ENCODE data around the gene ERBB4.

ERBB4 gene

DNA sequence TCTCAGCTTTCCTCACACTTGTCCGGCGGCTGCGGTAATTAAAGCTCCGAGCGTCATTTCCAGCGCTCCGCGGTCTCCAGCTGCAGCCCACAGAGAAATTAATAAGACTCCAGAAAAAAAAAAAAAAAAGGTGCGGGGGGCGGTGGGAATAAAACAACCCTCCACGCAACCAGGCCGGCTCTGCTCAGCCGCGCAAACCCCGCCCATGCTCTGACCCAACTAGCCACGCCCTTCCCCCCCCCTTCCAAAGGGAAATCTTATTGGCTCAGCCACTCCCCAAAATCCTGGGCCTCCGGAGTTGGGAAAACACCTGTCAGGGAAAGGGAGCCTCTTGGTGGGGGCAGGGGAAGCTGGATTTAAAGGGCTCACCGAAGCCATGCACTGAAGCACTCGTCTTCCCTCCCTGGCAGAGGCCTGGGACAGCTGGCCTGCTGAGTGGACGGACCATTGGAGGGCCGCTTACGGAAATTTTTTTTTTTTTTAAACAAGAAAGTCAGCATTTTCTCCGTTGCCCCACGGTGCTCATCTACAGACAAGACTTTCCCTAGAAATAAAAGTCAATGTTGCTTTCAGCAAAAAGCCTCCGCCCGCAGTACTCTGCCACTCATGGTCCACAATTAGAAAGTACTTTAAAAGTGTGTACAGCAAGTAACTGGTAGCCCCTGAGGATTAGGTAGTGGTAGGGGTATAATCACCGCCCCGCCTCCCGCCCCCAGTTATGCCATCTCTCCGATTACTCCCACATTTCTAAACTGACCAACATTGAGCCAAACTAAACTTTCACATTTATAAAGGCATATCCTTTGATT is 674 bp upstream of the ERBB4 start:
- no peak overlapping the region for H3K27ac ChIP-seq (ENCODE audit: low read depth, low read length)
- no peaks in the 10 kb centered on the region for H3K36me3 ChIP-seq (ENCODE audit: control insufficient read depth, insufficient read depth, low read length)
- peak overlapping the region; percentile 63 for H3K4me3 ChIP-seq (ENCODE audit: low read depth, low read length)
- H3K27me3 ChIP-seq (ENCODE audit: control insufficient read depth, insufficient read depth, low read length) = peaks cover 67% of the 10 kb centered on the region
- H3K9ac ChIP-seq (ENCODE audit: low read depth, low read length) = no peak overlapping the region
- H3K4me1 ChIP-seq (ENCODE audit: control insufficient read depth, insufficient read depth, low read length) = peaks cover 16% of the 10 kb centered on the region; the same call in 1 of the 2 replicates
- no peaks in the 10 kb centered on the region for H3K9me3 ChIP-seq (ENCODE audit: control insufficient read depth, insufficient read depth, low read length)

DNA sequence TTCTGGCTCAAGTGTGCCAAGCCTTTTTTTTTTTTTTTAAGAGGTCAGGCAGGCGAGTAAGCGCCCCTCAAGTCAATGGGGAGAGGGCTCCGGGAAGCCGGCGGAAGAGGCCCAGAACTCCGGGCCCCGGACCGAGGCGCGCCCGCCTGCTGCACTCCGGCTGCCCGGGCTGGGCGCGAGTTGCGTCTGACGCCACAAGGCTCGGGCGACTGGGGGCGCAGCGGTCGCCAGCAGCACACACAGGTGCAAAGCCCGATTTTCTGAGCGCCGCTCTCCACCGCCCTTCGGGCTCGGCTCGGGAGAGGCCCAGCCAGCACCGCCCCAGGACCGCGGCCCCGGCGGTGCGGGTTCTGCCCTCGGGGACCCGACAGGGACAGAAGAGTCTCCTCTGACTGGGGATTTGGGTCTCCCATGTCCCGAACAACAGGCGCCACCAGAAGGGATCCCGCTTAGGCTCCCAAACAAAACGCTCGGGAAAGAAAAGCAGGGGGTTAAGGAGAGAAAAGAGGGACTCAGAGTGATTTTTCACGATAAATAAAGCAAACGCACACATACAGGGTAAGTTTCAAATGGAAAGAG is 787 bp downstream of the ERBB4 start:
- Histone ChIP-seq H3K27ac (ENCODE audit: low read depth, low read length) (no peak overlapping the region), H3K36me3 (ENCODE audit: control insufficient read depth, insufficient read depth, low read length) (no peaks in the 10 kb centered on the region), H3K9ac (ENCODE audit: low read depth, low read length) (no peak overlapping the region), H3K4me3 (ENCODE audit: low read depth, low read length) (peak overlapping the region; percentile 63), H3K4me1 (ENCODE audit: control insufficient read depth, insufficient read depth, low read length) (peaks cover 16% of the 10 kb centered on the region; the same call in 1 of the 2 replicates), H3K27me3 (ENCODE audit: control insufficient read depth, insufficient read depth, low read length) (peaks cover 77% of the 10 kb centered on the region), H3K9me3 (ENCODE audit: control insufficient read depth, insufficient read depth, low read length) (no peaks in the 10 kb centered on the region)

DNA sequence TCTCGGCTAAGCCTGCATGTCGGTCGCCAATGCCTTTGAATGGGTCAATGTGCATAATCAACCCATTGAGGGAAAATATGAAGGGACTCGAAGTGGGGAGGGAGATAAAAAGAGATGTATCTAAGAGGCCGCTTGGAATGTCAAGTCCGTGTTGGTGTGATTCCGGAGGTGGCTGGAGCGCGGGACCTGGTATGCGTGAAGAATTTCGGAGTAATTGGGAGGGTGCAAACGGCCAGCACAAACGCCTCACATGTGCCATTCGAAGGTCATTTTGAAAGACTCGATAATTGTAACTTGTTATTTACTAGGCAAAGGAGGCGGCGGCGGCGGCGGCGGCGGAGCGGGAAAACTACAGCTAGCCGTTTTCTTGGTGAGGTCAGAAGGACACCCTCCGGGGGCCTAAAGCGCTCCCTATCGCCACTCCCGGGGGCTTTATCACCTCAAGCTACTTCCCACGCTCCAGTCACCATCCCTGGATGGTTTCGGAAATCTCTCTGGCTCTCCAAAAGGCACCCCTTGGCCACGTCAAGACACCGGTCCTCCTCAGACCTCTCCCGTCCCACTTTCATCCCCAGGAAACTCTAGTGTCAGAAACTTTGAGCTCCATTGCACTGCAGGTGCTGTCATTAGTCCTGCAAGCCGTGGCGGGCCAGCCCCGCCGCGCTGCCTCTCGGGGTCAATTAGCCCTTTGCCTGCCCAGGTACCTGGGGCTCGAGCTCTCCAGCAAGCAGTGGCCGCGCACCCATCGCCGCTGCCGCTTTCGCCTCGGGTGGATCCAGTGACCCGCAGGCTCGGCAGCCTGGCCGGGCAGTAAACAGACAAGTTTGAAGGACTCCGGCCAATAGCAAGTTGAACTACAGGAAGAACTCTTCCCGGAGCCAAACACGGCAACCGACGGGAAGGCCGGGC is 1.5 kb downstream of the ERBB4 start:
- H3K9me3 ChIP-seq (ENCODE audit: control insufficient read depth, insufficient read depth, low read length) = no peaks in the 10 kb centered on the region
- peaks cover 16% of the 10 kb centered on the region; the same call in 1 of the 2 replicates for H3K4me1 ChIP-seq (ENCODE audit: control insufficient read depth, insufficient read depth, low read length)
- no peaks in the 10 kb centered on the region for H3K36me3 ChIP-seq (ENCODE audit: control insufficient read depth, insufficient read depth, low read length)
- H3K9ac ChIP-seq (ENCODE audit: low read depth, low read length) = no peak overlapping the region
- H3K27ac ChIP-seq (ENCODE audit: low read depth, low read length) = no peak overlapping the region
- peaks cover 77% of the 10 kb centered on the region for H3K27me3 ChIP-seq (ENCODE audit: control insufficient read depth, insufficient read depth, low read length)
- H3K4me3 ChIP-seq (ENCODE audit: low read depth, low read length) = peak overlapping the region; percentile 63

DNA sequence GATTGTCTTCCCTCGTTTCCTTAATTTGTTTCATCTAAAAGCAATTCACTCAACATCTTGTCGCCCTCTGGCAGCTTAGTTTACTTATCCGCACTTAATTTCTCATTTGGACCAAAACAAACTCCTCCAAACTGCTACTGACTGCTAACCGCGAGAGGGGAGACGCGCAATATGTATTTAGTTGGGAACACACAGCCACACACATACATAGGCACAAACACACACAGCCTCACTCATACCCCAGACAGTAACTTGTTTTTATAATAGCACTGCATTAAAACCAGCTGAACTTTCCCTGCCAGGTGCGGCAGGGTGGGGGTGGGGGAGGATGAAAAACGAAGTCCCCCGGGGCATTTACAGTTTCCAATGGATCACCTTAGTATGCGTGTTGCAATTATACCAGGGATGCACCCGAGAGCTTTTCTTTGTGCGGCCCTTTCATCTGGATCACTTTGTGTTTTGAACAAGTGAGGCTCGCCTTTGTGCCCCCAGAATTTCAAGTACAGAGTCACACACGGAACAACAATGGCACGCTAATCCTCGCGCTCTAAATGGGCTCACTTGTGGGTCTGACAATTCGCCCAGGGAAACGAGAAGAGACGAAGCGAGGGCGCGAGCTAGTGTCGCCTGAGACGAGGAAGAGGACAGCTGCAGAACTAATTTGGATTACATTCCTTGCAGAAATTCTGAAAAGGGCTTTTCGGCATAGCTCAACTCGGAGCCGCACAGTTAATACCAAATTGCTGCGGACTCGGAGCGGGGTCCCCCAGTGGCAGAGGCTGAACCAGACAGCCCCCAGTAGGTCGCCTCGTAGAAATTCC is 2.4 kb downstream of the ERBB4 start:
- Histone ChIP-seq H3K4me3 (ENCODE audit: low read depth, low read length) (peak overlapping the region; percentile 63), H3K9me3 (ENCODE audit: control insufficient read depth, insufficient read depth, low read length) (no peaks in the 10 kb centered on the region), H3K27me3 (ENCODE audit: control insufficient read depth, insufficient read depth, low read length) (peaks cover 77% of the 10 kb centered on the region), H3K27ac (ENCODE audit: low read depth, low read length) (no peak overlapping the region), H3K36me3 (ENCODE audit: control insufficient read depth, insufficient read depth, low read length) (no peaks in the 10 kb centered on the region), H3K4me1 (ENCODE audit: control insufficient read depth, insufficient read depth, low read length) (peaks cover 16% of the 10 kb centered on the region; the same call in 1 of the 2 replicates), H3K9ac (ENCODE audit: low read depth, low read length) (no peak overlapping the region)

DNA sequence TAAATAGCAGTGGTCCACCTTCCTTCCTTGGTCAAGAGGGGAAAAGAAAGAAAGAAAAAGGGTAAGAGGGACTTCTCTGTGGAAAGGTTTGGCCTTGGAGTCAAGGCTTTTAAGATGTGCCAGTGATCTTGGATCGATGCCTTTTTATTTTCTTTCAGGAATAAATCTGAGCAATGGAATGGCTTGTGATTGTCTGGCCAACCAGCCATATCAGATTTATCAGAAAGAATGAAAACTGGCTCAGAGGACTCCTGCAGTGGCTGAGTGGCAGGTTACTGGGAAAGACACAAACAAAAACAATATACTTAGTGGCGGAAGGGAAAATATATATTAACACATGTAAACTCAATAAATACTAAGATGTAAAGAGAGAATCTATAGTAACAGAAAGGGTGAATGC is 4.3 kb downstream of the ERBB4 start:
- Histone ChIP-seq H3K9me3 (ENCODE audit: control insufficient read depth, insufficient read depth, low read length) (no peaks in the 10 kb centered on the region), H3K27me3 (ENCODE audit: control insufficient read depth, insufficient read depth, low read length) (peaks cover 60% of the 10 kb centered on the region), H3K27ac (ENCODE audit: low read depth, low read length) (no peak overlapping the region), H3K4me3 (ENCODE audit: low read depth, low read length) (no peak overlapping the region), H3K9ac (ENCODE audit: low read depth, low read length) (no peak overlapping the region), H3K36me3 (ENCODE audit: control insufficient read depth, insufficient read depth, low read length) (no peaks in the 10 kb centered on the region), H3K4me1 (ENCODE audit: control insufficient read depth, insufficient read depth, low read length) (peaks cover 16% of the 10 kb centered on the region; the same call in 1 of the 2 replicates)

DNA sequence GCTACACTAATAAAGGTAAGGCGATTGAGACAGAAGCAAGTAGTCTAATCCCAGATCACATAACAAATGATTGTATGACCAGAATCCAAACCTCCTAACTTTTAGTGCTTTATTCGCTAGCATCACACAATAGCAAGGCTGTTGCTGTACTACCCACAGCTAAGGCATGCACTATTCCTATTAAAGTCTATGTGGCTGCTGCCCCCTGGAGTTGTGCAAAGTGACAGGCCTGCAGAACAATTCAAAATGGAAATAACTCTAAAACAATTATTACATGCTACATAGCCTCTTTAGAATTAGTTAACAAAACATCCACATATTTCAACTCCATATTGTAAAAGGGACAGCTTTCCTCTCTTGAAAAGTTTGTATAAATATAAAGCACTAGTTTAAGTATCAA is 6.0 kb downstream of the ERBB4 start:
- H3K9me3 ChIP-seq (ENCODE audit: control insufficient read depth, insufficient read depth, low read length) = no peaks in the 10 kb centered on the region
- H3K27ac ChIP-seq (ENCODE audit: low read depth, low read length) = no peak overlapping the region
- H3K4me1 ChIP-seq (ENCODE audit: control insufficient read depth, insufficient read depth, low read length) = peaks cover 12% of the 10 kb centered on the region; the same call in 1 of the 2 replicates
- H3K36me3 ChIP-seq (ENCODE audit: control insufficient read depth, insufficient read depth, low read length) = no peaks in the 10 kb centered on the region
- no peak overlapping the region for H3K4me3 ChIP-seq (ENCODE audit: low read depth, low read length)
- H3K9ac ChIP-seq (ENCODE audit: low read depth, low read length) = no peak overlapping the region
- peaks cover 43% of the 10 kb centered on the region for H3K27me3 ChIP-seq (ENCODE audit: control insufficient read depth, insufficient read depth, low read length)

DNA sequence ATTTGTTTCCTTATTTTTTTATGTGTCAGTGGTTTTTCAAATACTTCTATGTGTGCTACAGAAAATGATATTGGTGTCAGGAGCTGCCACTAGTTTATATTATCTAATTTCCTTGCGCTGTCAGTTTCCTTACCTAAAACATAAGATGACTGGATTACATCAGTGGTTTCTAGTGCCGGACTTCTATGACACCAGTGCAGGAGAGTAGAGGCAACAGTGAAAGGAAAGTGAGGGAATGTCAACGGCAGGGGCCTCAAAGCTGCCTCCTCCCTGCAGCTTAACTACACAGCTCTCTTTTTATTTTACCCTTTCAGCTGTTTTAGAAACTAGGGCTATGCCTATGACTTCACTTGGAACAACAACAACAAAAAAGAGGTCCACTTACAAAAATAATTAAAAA is 6.5 kb downstream of the ERBB4 start:
- peaks cover 38% of the 10 kb centered on the region for H3K27me3 ChIP-seq (ENCODE audit: control insufficient read depth, insufficient read depth, low read length)
- H3K9me3 ChIP-seq (ENCODE audit: control insufficient read depth, insufficient read depth, low read length) = no peaks in the 10 kb centered on the region
- H3K36me3 ChIP-seq (ENCODE audit: control insufficient read depth, insufficient read depth, low read length) = no peaks in the 10 kb centered on the region
- peaks cover 12% of the 10 kb centered on the region; the same call in 1 of the 2 replicates for H3K4me1 ChIP-seq (ENCODE audit: control insufficient read depth, insufficient read depth, low read length)
- no peak overlapping the region for H3K4me3 ChIP-seq (ENCODE audit: low read depth, low read length)
- H3K9ac ChIP-seq (ENCODE audit: low read depth, low read length) = no peak overlapping the region
- no peak overlapping the region for H3K27ac ChIP-seq (ENCODE audit: low read depth, low read length)

DNA sequence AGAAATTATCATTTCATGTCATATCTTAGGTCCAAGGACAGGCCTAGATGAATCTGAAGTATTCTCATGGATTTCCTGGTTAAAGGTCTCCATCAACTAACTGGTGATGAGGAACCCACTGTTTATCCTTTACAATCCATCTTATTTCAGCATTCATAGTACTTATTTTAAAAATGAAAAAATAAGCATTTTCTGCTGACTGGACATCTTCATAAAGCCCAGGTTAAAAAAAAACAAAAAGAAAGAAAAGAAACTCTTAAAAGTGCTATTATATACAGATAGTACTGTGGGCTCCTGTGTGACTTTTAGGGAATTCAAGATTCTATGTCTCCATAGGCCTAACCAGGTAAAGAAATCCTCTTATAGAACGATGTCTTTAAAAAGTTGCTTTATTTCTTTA is 7.1 kb downstream of the ERBB4 start:
- no peak overlapping the region for H3K9ac ChIP-seq (ENCODE audit: low read depth, low read length)

DNA sequence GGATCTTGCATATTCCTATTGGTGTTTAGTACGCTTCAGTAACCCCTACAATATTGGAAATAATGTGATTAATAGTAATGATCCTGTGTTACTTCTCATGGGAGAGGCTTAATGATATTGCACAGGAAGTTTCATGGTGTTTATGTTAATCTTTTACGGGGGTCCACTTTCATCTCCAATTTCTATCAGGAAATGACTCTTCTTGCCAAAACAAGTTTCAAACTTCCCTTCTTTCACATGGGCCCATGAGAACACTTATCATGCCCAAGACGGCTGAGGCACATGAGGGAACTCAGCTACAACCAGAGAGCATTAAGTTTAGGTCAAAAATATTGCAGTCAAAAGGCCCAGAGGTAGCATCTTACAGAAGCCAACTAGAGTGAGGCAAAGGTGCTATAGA is 7.6 kb downstream of the ERBB4 start:
- Histone ChIP-seq H3K9ac (ENCODE audit: low read depth, low read length) (no peak overlapping the region), H3K36me3 (ENCODE audit: control insufficient read depth, insufficient read depth, low read length) (no peaks in the 10 kb centered on the region), H3K27ac (ENCODE audit: low read depth, low read length) (no peak overlapping the region), H3K27me3 (ENCODE audit: control insufficient read depth, insufficient read depth, low read length) (peaks cover 27% of the 10 kb centered on the region), H3K4me1 (ENCODE audit: control insufficient read depth, insufficient read depth, low read length) (peaks cover 8% of the 10 kb centered on the region; the same call in 1 of the 2 replicates), H3K9me3 (ENCODE audit: control insufficient read depth, insufficient read depth, low read length) (no peaks in the 10 kb centered on the region), H3K4me3 (ENCODE audit: low read depth, low read length) (no peak overlapping the region)

More for the DNA sequence above, 7.1 kb downstream of the ERBB4 start:
- Histone ChIP-seq H3K4me1 (ENCODE audit: control insufficient read depth, insufficient read depth, low read length) (peaks cover 12% of the 10 kb centered on the region; the same call in 1 of the 2 replicates), H3K27ac (ENCODE audit: low read depth, low read length) (no peak overlapping the region), H3K27me3 (ENCODE audit: control insufficient read depth, insufficient read depth, low read length) (peaks cover 32% of the 10 kb centered on the region), H3K36me3 (ENCODE audit: control insufficient read depth, insufficient read depth, low read length) (no peaks in the 10 kb centered on the region), H3K4me3 (ENCODE audit: low read depth, low read length) (no peak overlapping the region), H3K9me3 (ENCODE audit: control insufficient read depth, insufficient read depth, low read length) (no peaks in the 10 kb centered on the region)

DNA sequence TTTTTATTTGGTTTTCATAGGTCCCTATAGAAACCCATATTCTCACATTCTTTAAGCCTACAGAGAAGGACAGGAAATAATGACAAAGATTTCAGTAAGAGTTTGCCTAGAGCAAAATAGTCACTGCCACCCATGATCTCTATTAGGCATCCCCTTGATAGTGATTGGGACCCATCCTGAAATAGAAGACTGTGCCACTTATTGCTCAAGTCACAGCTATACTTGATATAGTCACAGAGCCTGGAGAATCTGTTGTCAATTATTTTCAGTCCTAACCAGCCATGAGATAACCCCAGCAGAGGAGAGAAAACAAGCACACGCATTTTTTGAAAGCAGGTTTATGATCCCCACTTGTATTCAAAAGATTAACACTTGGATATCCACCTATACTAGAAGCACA is 8.2 kb downstream of the ERBB4 start:
- Histone ChIP-seq H3K27ac (ENCODE audit: low read depth, low read length) (no peak overlapping the region), H3K4me3 (ENCODE audit: low read depth, low read length) (no peak overlapping the region), H3K27me3 (ENCODE audit: control insufficient read depth, insufficient read depth, low read length) (peaks cover 21% of the 10 kb centered on the region), H3K9me3 (ENCODE audit: control insufficient read depth, insufficient read depth, low read length) (no peaks in the 10 kb centered on the region), H3K4me1 (ENCODE audit: control insufficient read depth, insufficient read depth, low read length) (peaks cover 2% of the 10 kb centered on the region; the same call in 1 of the 2 replicates), H3K36me3 (ENCODE audit: control insufficient read depth, insufficient read depth, low read length) (no peaks in the 10 kb centered on the region), H3K9ac (ENCODE audit: low read depth, low read length) (no peak overlapping the region)

All from HUES48 (cell line).